A549 (cell line): Measurements from ENCODE around the gene NOD2. TPM values are rescaled to one million over a fixed set of nuclear protein-coding genes. Genes with fewer than 3 reads are reported as not detected.

ENCODE experiments used
- ATAC-seq, 2 experiments: fragments of 200-7000 bp in 1 of 2; fragments of >200 bp in 1 of 2; cut with Nextera tagmentation in 1 of 2; cut with Tn5 transposase in 1 of 2; 3 replicates each; pipeline versions ENCODE4 v1.8.0 to v1.9.1; 2018 to 2020; ENCODE audit warnings: mild to moderate bottlenecking in 1 of 2, moderate library complexity in 1 of 2
- CTCF ChIA-PET: fragments of 300-600 bp; sonication (Branson Sonifier 250); formaldehyde crosslinking; extraction: SDS; loops from one replicate; lab custom pipeline; 2021; ENCODE audit warnings: antibody characterized with exemption, inconsistent platforms; lab: Yijun Ruan, JAX
- POLR2A ChIA-PET: fragments of 350-600 bp; formaldehyde crosslinking; extraction: SDS; loops from one replicate; lab custom pipeline; 2021; ENCODE audit warnings: antibody characterized with exemption, inconsistent platforms; lab: Yijun Ruan, JAX
- DNase-seq, 2 experiments: peaks; one replicate each; pipeline versions ENCODE4 v3.0.0 to v3.0.0-alpha.2; 2011 to 2016; ENCODE audit warnings: low read depth in 1 of 2, low spot score in 1 of 2
- FAIRE-seq: peaks from 2 replicates; lab custom pipeline; 2011; peaks lifted over from hg19 to GRCh38; lab: Jason Lieb, UNC
- H3K27ac ChIP-seq, 2 experiments: fragments of >200 bp; sonication (Bioruptor Twin); formaldehyde crosslinking; 3 replicates each; pipeline ENCODE4 v1.5.1; 2016 to 2017
- H3K4me1 ChIP-seq: fragments of >200 bp; sonication (Bioruptor Twin); formaldehyde crosslinking; 3 replicates; pipeline ENCODE4 v1.6.1; 2016
- H3K4me2 ChIP-seq: fragments of >200 bp; sonication (Bioruptor Twin); formaldehyde crosslinking; 3 replicates; pipeline ENCODE4 v1.6.1; 2016
- H3K4me3 ChIP-seq: fragments of >200 bp; sonication (Bioruptor Twin); formaldehyde crosslinking; 3 replicates; pipeline ENCODE4 v1.5.1; 2016
- H3K9me3 ChIP-seq: fragments of >200 bp; sonication (Bioruptor Twin); formaldehyde crosslinking; 3 replicates; pipeline ENCODE4 v1.6.1; 2016
- ATOH8 ChIP-seq: fragments of 250-450 bp; sonication (Bioruptor Pico); IDR thresholded peaks from 2 replicates; pipeline ENCODE4 v1.5.0; 2020; ENCODE audit warnings: low read depth, mild to moderate bottlenecking, moderate library complexity
- CBX8 ChIP-seq: fragments of 200-600 bp; sonication (generic); IDR thresholded peaks from 2 replicates; pipeline ENCODE4 v1.6.1; 2016
- CHD4 ChIP-seq: fragments of 200-600 bp; sonication (generic); IDR thresholded peaks from 2 replicates; pipeline ENCODE4 v1.6.1; 2016; ENCODE audit warnings: antibody characterized with exemption, mild to moderate bottlenecking, borderline replicate concordance
- CTCF ChIP-seq: fragments of >200 bp; sonication (Bioruptor Twin); formaldehyde crosslinking; IDR thresholded peaks from 3 replicates; pipeline ENCODE4 v1.5.1; 2016
- FOXS1 ChIP-seq: fragments of 250-450 bp; sonication (Bioruptor Pico); IDR thresholded peaks from 2 replicates; pipeline ENCODE4 v1.5.0; 2020; ENCODE audit warnings: mild to moderate bottlenecking, moderate library complexity
- HES2 ChIP-seq: fragments of >200 bp; sonication (Bioruptor Twin); formaldehyde crosslinking; IDR thresholded peaks from 2 replicates; pipeline ENCODE4 v1.6.1; 2016
- HMGXB4 ChIP-seq: fragments of 250-450 bp; sonication (Bioruptor Pico); IDR thresholded peaks from 2 replicates; pipeline ENCODE4 v1.5.0; 2021; ENCODE audit warnings: mild to moderate bottlenecking, moderate library complexity, borderline replicate concordance
- HOXA7 ChIP-seq: fragments of 250-450 bp; sonication (Bioruptor Pico); IDR thresholded peaks from 2 replicates; pipeline ENCODE4 v1.5.0; 2020; ENCODE audit warnings: mild to moderate bottlenecking, moderate library complexity
- HOXB5 ChIP-seq: fragments of 250-450 bp; sonication (Bioruptor Pico); IDR thresholded peaks from 2 replicates; pipeline ENCODE4 v1.5.0; 2020; ENCODE audit warnings: mild to moderate bottlenecking, moderate library complexity
- MAFK ChIP-seq: fragments of 450-650 bp; IDR thresholded peaks from 2 replicates; pipeline ENCODE4 v1.6.1; 2014; ENCODE audit not compliant: partially characterized antibody
- MAZ ChIP-seq: fragments of 150-350 bp; IDR thresholded peaks from 2 replicates; pipeline ENCODE4 v1.6.1; 2014; ENCODE audit warnings: antibody characterized with exemption, low read depth, low read length, borderline replicate concordance
- NPAS2 ChIP-seq: fragments of 250-450 bp; sonication (Bioruptor Pico); IDR thresholded peaks from 2 replicates; pipeline ENCODE4 v1.8.0; 2022; ENCODE audit warnings: mild to moderate bottlenecking, moderate library complexity, borderline replicate concordance
- PHF8 ChIP-seq: fragments of 200-600 bp; sonication (generic); IDR thresholded peaks from 2 replicates; pipeline ENCODE4 v1.6.1; 2016; ENCODE audit warnings: low read depth, mild to moderate bottlenecking, antibody characterized with exemption, moderate library complexity, borderline replicate concordance
- RARB ChIP-seq: fragments of 250-450 bp; sonication (Bioruptor Pico); IDR thresholded peaks from 2 replicates; pipeline ENCODE4 v1.8.0; 2021; ENCODE audit warnings: mild to moderate bottlenecking, moderate library complexity
- RFX5 ChIP-seq: fragments of 450-650 bp; IDR thresholded peaks from 2 replicates; pipeline ENCODE4 v1.7.1; 2014; ENCODE audit warnings: antibody characterized with exemption, mild to moderate bottlenecking, moderate library complexity
- SMC3 ChIP-seq: fragments of >200 bp; sonication (Bioruptor Twin); formaldehyde crosslinking; IDR thresholded peaks from 3 replicates; pipeline ENCODE4 v1.6.1; 2018; ENCODE audit warnings: inconsistent platforms
- TP53 ChIP-seq: fragments of 250-450 bp; sonication (Bioruptor Pico); IDR thresholded peaks from 2 replicates; pipeline ENCODE4 v1.5.0; 2021; ENCODE audit warnings: mild to moderate bottlenecking, moderate library complexity
- USF2 ChIP-seq: fragments of 450-650 bp; IDR thresholded peaks from 2 replicates; pipeline ENCODE4 v1.6.1; 2014; ENCODE audit warnings: antibody characterized with exemption
- WGBS: methylation state at CpG from one replicate; pipeline ENCODE4 v1.1.6; 2017; ENCODE audit errors: missing lambda C conversion rate; 5-methylcytosine and 5-hydroxymethylcytosine counted together
- polyA plus RNA-seq, 4 experiments: library from polyadenylated mRNA; depleted of rRNA in 3 of 4; stranded (reverse); fragments of >200 nt; fragmentation: RNase III in 1 of 4; extraction: RNeasy Plus Mini Kit Qiagen cat#74134 plus additional on column Dnase treatment in 1 of 4; gene quantifications; 2 replicates in 3 of 4; 3 replicates in 1 of 4; pipeline ENCODE4 v1.2.3, GENCODE V29; 2011 to 2017

The NOD2 gene
- polyA plus RNA-seq, 2 of the 4 experiments (the other 2 are of a cell fraction) = not detected

GRCh38 chr16:50778284-50779163, 85.1 kb downstream of the NOD2 start:
- ChIA-PET CTCF (interaction anchor here (2.0 kb wide), 1 partner anchor 28 kb away, joined by 5 read pairs; no protein-coding TSS in a partner anchor), POLR2A (no interaction called here)
- 15% methylated on average over 1 of the region's 1 CpG for WGBS

More at GRCh38 chr16:50778284-50779163, 85.1 kb downstream of the NOD2 start:
- TF ChIP-seq CTCF (no peak), HES2 (no peak), SMC3 (no peak), CHD4 (no peak), RFX5 (no peak), FOXS1 (CRISPR knock-in tag) (no peak), TP53 (CRISPR knock-in tag) (no peak), MAFK (no peak), CBX8 (no peak), ATOH8 (CRISPR knock-in tag) (no peak), PHF8 (no peak), HOXB5 (CRISPR knock-in tag) (no peak), HMGXB4 (CRISPR knock-in tag) (no peak), USF2 (no peak), HOXA7 (CRISPR knock-in tag) (no peak), RARB (CRISPR knock-in tag) (no peak), NPAS2 (CRISPR knock-in tag) (no peak), MAZ (no peak)
- no peak overlapping the region for H3K4me3 ChIP-seq
- no peaks in the 10 kb centered on the region for H3K9me3 ChIP-seq
- FAIRE-seq = no peak
- no peak for DNase-seq
- no peak overlapping the region for H3K4me2 ChIP-seq
- H3K27ac ChIP-seq = no peak overlapping the region
- H3K4me1 ChIP-seq = no peaks in the 10 kb centered on the region
- no peak for ATAC-seq
